Suprapubic skin (tissue), 4 donors: ENCODE results near the gene RNASE4.

Experiments
- EP300 ChIP-seq: sonication (generic); formaldehyde crosslinking; IDR thresholded peaks from one replicate; pipeline ENCODE4 v1.6.1; 2017; ENCODE audit warnings: antibody characterized with exemption
- POLR2A ChIP-seq, 2 donors: fragments of 450-650 bp; IDR thresholded peaks; one replicate each; pipeline ENCODE4 v1.6.1; 2017; ENCODE audit warnings: antibody characterized with exemption in 2 of 2, mild to moderate bottlenecking in 2 of 2, moderate library complexity in 2 of 2
- POLR2AphosphoS5 ChIP-seq, 3 donors: sonication (generic); formaldehyde crosslinking; IDR thresholded peaks; one replicate each; pipeline ENCODE4 v1.6.1; 2017; ENCODE audit warnings: antibody characterized with exemption in 3 of 3
- TF ChIP-seq, protein P1 (sequence below), 2 donors: fragments of 200-600 bp in 1 of 2; fragments of 450-650 bp in 1 of 2; sonication (generic) in 1 of 2; IDR thresholded peaks; one replicate each; pipeline ENCODE4 v1.5.1; 2016 to 2019; ENCODE audit warnings: antibody characterized with exemption in 2 of 2, mild to moderate bottlenecking in 1 of 2, moderate library complexity in 1 of 2

DNA sequence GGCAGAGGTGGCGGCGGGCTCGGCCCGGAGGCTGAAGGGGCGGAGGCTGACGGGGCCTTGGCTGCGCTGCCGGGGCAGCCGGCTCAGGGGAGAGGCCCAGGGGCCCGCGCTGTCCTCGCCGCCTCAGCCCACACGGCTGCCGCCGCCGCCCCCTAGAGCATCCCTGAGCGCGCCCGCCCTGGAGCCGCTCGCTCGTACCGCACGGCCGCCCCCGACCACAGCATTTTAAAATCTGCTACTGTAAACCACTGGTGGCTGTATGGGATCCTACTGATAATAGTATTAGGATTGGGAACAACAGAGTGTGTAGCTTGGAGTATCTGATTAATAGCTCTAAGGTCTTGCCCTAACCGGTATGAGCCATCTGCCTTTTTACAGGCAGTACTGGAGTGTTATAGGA, 39.1 kb downstream of the RNASE4 start:
- TF ChIP-seq, protein P1, sequence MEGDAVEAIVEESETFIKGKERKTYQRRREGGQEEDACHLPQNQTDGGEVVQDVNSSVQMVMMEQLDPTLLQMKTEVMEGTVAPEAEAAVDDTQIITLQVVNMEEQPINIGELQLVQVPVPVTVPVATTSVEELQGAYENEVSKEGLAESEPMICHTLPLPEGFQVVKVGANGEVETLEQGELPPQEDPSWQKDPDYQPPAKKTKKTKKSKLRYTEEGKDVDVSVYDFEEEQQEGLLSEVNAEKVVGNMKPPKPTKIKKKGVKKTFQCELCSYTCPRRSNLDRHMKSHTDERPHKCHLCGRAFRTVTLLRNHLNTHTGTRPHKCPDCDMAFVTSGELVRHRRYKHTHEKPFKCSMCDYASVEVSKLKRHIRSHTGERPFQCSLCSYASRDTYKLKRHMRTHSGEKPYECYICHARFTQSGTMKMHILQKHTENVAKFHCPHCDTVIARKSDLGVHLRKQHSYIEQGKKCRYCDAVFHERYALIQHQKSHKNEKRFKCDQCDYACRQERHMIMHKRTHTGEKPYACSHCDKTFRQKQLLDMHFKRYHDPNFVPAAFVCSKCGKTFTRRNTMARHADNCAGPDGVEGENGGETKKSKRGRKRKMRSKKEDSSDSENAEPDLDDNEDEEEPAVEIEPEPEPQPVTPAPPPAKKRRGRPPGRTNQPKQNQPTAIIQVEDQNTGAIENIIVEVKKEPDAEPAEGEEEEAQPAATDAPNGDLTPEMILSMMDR (IDR thresholded peaks at IDR 0.05): no peak
- TF ChIP-seq EP300 (no peak), POLR2A (IDR thresholded peaks at IDR 0.05) (no peak), POLR2AphosphoS5 (IDR thresholded peaks at IDR 0.05) (no peak)
